Measurements from ENCODE around the gene TTC23L.

- TF ChIP-seq POLR2A (IDR thresholded peaks at IDR 0.05) = no peak
- TF ChIP-seq CTCF (IDR thresholded peaks at IDR 0.05) = no peak
Measured at GRCh38 chr5:34804913-34805312, 34.1 kb upstream of the TTC23L start.

Measured in thyroid gland (tissue), 4 donors.